Measurements from ENCODE around the gene FAM83G. TPM values are rescaled to one million over a fixed set of nuclear protein-coding genes. Genes with fewer than 3 reads are reported as not detected.
"Not testable (repeated sequence)": the region's sequence is repeated elsewhere in the genome, so short reads cannot be mapped to it uniquely, and the experiment has no call there.

FAM83G gene
- total RNA-seq: 1 to 10 TPM; 3.8 to 6.5 (median 4.3) TPM
- 4.6 TPM for total RNA-seq (2013)

DNA sequence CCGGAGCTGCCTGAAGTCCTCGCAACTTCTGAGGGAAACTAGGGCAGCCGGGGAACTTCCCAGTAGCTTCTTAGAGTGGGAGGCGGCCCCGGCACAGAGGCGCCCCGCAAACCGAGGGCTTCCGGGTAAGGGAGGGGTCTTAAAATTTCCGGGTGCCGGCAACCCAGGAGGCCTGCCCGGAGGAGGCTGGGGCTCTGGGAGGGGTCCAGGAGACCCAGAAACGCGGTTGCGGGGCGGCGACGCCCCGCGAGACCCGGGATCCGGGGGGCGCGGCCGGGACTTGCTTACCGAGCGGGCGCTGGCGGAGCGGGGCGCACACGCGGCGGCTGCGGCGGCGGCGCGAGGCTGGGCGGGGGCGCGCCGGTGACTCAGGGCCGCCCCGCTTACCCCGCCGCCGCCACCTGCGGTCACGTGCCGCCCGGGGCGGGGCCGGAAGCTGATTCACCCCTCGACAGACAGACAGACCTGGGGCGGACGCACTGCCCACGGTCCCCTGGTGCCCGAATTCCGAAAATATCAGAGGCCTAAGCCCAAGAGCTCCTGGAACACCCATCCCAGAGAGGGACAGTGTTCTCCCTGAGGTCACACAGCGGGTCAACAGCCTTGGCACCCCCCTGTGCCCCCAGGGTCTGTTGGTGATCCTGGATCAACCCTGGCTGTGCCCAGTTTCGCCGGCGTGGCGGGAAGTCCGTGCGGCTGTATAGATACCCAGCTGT lies at the start of gene FAM83G:
FAM83G (minus strand) TSS at position 344 of the 716 bp plus-strand sequence. CDS start 723 bp downstream, outside the sequence.
- Mint-ChIP-seq H3K9me3 (no peaks in the 10 kb centered on the region), H3K4me1 (peaks cover 11 to 18% of the 10 kb centered on the region in 2 donors), H3K27me3 (ENCODE audit: low read depth in 2 of 2) (peaks cover 0 to under 1% of the 10 kb centered on the region in 2 donors), H3K4me3 (peak within 1 kb of the TSS; percentile 89), H3K36me3 (no peaks in the 10 kb centered on the region), H3K27ac (peak within 1 kb of the TSS; percentile 79 to 86)
- Histone ChIP-seq H3K4me1 (ENCODE audit: control insufficient read depth, insufficient read depth, low read length) (peaks cover 35% of the 10 kb centered on the region), H3K9me3 (ENCODE audit: control insufficient read depth, insufficient read depth, low read length) (no peaks in the 10 kb centered on the region), H3K36me3 (ENCODE audit: control insufficient read depth, insufficient read depth, low read length) (no peaks in the 10 kb centered on the region), H3K4me3 (ENCODE audit: low read length) (peak within 1 kb of the TSS; percentile 81), H3K27me3 (ENCODE audit: control insufficient read depth, insufficient read depth, low read length) (peaks cover 2% of the 10 kb centered on the region), H3K27ac (ENCODE audit: low read length) (peak within 1 kb of the TSS; percentile 71)
- DNase-seq: peak; percentile 89 to 90
- ATAC-seq: peak; percentile 78 to 89 (median 89)
- TF ChIP-seq, protein P1, sequence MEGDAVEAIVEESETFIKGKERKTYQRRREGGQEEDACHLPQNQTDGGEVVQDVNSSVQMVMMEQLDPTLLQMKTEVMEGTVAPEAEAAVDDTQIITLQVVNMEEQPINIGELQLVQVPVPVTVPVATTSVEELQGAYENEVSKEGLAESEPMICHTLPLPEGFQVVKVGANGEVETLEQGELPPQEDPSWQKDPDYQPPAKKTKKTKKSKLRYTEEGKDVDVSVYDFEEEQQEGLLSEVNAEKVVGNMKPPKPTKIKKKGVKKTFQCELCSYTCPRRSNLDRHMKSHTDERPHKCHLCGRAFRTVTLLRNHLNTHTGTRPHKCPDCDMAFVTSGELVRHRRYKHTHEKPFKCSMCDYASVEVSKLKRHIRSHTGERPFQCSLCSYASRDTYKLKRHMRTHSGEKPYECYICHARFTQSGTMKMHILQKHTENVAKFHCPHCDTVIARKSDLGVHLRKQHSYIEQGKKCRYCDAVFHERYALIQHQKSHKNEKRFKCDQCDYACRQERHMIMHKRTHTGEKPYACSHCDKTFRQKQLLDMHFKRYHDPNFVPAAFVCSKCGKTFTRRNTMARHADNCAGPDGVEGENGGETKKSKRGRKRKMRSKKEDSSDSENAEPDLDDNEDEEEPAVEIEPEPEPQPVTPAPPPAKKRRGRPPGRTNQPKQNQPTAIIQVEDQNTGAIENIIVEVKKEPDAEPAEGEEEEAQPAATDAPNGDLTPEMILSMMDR (IDR thresholded peaks at IDR 0.05): no peak
- intact Hi-C loops (cut with micrococcal nuclease): no loop called here
- 8% methylated on average over 67 of the region's 67 CpGs for WGBS (ENCODE audit: insufficient coverage)

DNA sequence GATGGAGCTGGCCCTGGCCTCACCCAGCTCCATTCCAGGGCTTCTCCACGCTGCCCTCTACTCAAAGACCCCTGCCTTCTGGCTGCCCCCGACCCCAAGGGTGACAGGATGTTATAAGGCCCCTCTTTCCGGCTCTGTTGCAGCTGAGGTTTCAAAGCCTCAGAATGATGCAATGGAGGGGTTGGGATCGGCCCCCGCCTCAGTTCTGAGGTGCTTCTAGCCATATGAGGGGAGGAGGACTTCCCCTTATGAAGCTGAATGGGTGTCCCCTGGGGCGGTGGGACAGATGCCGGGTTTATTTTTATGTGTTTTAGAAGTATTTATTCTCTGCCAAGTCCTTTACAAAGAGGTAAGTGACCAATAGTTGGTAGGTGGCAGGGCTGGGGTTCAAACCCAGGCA lies 44.3 kb upstream of the FAM83G start:
- H3K36me3 Mint-ChIP-seq; H3K4me1 Mint-ChIP-seq; H3K4me3 Mint-ChIP-seq; H3K27ac Mint-ChIP-seq; intact Hi-C loops (cut with micrococcal nuclease); H3K4me3 ChIP-seq (ENCODE audit: low read length); H3K9me3 ChIP-seq (ENCODE audit: control insufficient read depth, insufficient read depth, low read length); H3K36me3 ChIP-seq (ENCODE audit: control insufficient read depth, insufficient read depth, low read length); H3K9me3 Mint-ChIP-seq; H3K27me3 Mint-ChIP-seq (ENCODE audit: low read depth in 2 of 2); DNase-seq; ATAC-seq; H3K4me1 ChIP-seq (ENCODE audit: control insufficient read depth, insufficient read depth, low read length); H3K27ac ChIP-seq (ENCODE audit: low read length); H3K27me3 ChIP-seq (ENCODE audit: control insufficient read depth, insufficient read depth, low read length): not testable (repeated sequence)
- WGBS (ENCODE audit: insufficient coverage): no CpG with 5 or more reads among the region's 7 CpGs

GRCh38 chr17:19047510-19047909 lies 42.9 kb upstream of the FAM83G start:
- ATAC-seq, DNase-seq: not testable (repeated sequence)

DNA sequence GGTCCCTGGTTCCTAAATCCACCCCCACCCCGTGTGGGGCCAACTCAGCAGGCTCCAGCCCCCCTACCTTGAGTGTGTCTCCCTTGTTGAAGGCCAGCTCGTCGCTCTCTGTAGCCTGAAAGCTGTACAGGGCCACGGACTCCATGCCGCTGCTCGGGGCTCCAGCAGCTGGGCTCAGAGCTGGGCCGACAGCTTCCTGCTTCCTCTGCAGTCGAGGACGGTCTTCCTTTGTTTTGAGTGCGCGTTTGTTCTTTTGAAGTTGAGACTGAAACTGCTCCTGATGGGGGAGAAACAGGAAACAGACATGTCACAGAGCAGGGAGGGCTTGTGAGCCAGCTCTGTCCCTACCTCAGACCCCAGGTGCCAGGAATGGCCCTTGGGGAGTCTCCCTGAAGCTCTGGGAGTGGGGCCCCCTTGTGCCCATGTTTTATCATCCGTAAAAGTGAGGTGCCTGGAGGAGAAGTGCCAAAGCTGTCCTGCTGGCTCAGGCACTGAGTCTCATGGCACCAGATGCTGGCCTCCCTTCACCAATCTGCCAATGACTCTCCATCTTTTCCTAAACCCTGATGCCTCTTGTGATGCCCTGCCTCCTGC lies 42.3 kb upstream of the FAM83G start, which contains the start of gene GRAP:
GRAP (minus strand) TSS at position 176 of the 594 bp plus-strand sequence; CDS start at position 145, 31 bp downstream.
- H3K4me3 Mint-ChIP-seq; H3K4me3 ChIP-seq (ENCODE audit: low read length); H3K36me3 ChIP-seq (ENCODE audit: control insufficient read depth, insufficient read depth, low read length); H3K36me3 Mint-ChIP-seq; H3K9me3 Mint-ChIP-seq; H3K27me3 ChIP-seq (ENCODE audit: control insufficient read depth, insufficient read depth, low read length); H3K4me1 Mint-ChIP-seq; H3K27ac ChIP-seq (ENCODE audit: low read length); H3K4me1 ChIP-seq (ENCODE audit: control insufficient read depth, insufficient read depth, low read length); intact Hi-C loops (cut with micrococcal nuclease); H3K27ac Mint-ChIP-seq; DNase-seq; H3K9me3 ChIP-seq (ENCODE audit: control insufficient read depth, insufficient read depth, low read length); H3K27me3 Mint-ChIP-seq (ENCODE audit: low read depth in 2 of 2): not testable (repeated sequence)
- WGBS (ENCODE audit: insufficient coverage): no CpG with 5 or more reads among the region's 12 CpGs
- peak; percentile 67 to 86 (median 80) for ATAC-seq

More at GRCh38 chr17:19047510-19047909, 42.9 kb upstream of the FAM83G start:
- H3K4me3 ChIP-seq (ENCODE audit: low read length); H3K4me1 Mint-ChIP-seq; H3K27me3 Mint-ChIP-seq (ENCODE audit: low read depth in 2 of 2); H3K27ac ChIP-seq (ENCODE audit: low read length); intact Hi-C loops (cut with micrococcal nuclease); H3K36me3 ChIP-seq (ENCODE audit: control insufficient read depth, insufficient read depth, low read length); H3K4me1 ChIP-seq (ENCODE audit: control insufficient read depth, insufficient read depth, low read length); H3K36me3 Mint-ChIP-seq; H3K4me3 Mint-ChIP-seq; H3K9me3 ChIP-seq (ENCODE audit: control insufficient read depth, insufficient read depth, low read length); H3K27me3 ChIP-seq (ENCODE audit: control insufficient read depth, insufficient read depth, low read length); H3K9me3 Mint-ChIP-seq; H3K27ac Mint-ChIP-seq: not testable (repeated sequence)
- WGBS (ENCODE audit: insufficient coverage): 98% methylated on average over 3 of the region's 7 CpGs

GRCh38 chr17:19044643-19045042 lies 40.1 kb upstream of the FAM83G start:
- intact Hi-C loops (cut with micrococcal nuclease); H3K27ac ChIP-seq (ENCODE audit: low read length); DNase-seq; H3K27me3 Mint-ChIP-seq (ENCODE audit: low read depth in 2 of 2); H3K4me3 Mint-ChIP-seq; H3K4me1 Mint-ChIP-seq; ATAC-seq; H3K36me3 Mint-ChIP-seq; H3K27ac Mint-ChIP-seq; H3K36me3 ChIP-seq (ENCODE audit: control insufficient read depth, insufficient read depth, low read length); H3K27me3 ChIP-seq (ENCODE audit: control insufficient read depth, insufficient read depth, low read length); H3K9me3 Mint-ChIP-seq; H3K4me1 ChIP-seq (ENCODE audit: control insufficient read depth, insufficient read depth, low read length); H3K4me3 ChIP-seq (ENCODE audit: low read length); H3K9me3 ChIP-seq (ENCODE audit: control insufficient read depth, insufficient read depth, low read length): not testable (repeated sequence)
- WGBS (ENCODE audit: insufficient coverage): no CpG with 5 or more reads among the region's 9 CpGs

- H3K27ac Mint-ChIP-seq; H3K4me1 ChIP-seq (ENCODE audit: control insufficient read depth, insufficient read depth, low read length); H3K4me1 Mint-ChIP-seq; H3K27me3 ChIP-seq (ENCODE audit: control insufficient read depth, insufficient read depth, low read length); H3K9me3 ChIP-seq (ENCODE audit: control insufficient read depth, insufficient read depth, low read length); H3K36me3 ChIP-seq (ENCODE audit: control insufficient read depth, insufficient read depth, low read length); ATAC-seq; H3K4me3 Mint-ChIP-seq; H3K36me3 Mint-ChIP-seq; H3K4me3 ChIP-seq (ENCODE audit: low read length); H3K27me3 Mint-ChIP-seq (ENCODE audit: low read depth in 2 of 2); DNase-seq; intact Hi-C loops (cut with micrococcal nuclease); H3K9me3 Mint-ChIP-seq; H3K27ac ChIP-seq (ENCODE audit: low read length): not testable (repeated sequence)
- no CpG with 5 or more reads among the region's 8 CpGs for WGBS (ENCODE audit: insufficient coverage)
These were observed 38.5 kb upstream of the FAM83G start for GRCh38 chr17:19043032-19043431.

GRCh38 chr17:19042369-19042768 lies 37.8 kb upstream of the FAM83G start:
- intact Hi-C loops (cut with micrococcal nuclease); H3K9me3 ChIP-seq (ENCODE audit: control insufficient read depth, insufficient read depth, low read length); H3K36me3 Mint-ChIP-seq; ATAC-seq; H3K27me3 ChIP-seq (ENCODE audit: control insufficient read depth, insufficient read depth, low read length); H3K36me3 ChIP-seq (ENCODE audit: control insufficient read depth, insufficient read depth, low read length); H3K4me1 ChIP-seq (ENCODE audit: control insufficient read depth, insufficient read depth, low read length); H3K4me3 ChIP-seq (ENCODE audit: low read length); H3K27ac Mint-ChIP-seq; H3K9me3 Mint-ChIP-seq; H3K27me3 Mint-ChIP-seq (ENCODE audit: low read depth in 2 of 2); H3K27ac ChIP-seq (ENCODE audit: low read length); DNase-seq; H3K4me1 Mint-ChIP-seq; H3K4me3 Mint-ChIP-seq: not testable (repeated sequence)
- no CpG with 5 or more reads among the region's 14 CpGs for WGBS (ENCODE audit: insufficient coverage)

Data from natural killer cell (primary cell).